NB4 (cell line): Measurements from ENCODE around the gene PDE8B.

Source experiments
- DNase-seq: peaks from one replicate; pipeline ENCODE4 v3.0.0; 2010; ENCODE audit warnings: low read depth
- H3K4me3 ChIP-seq: one replicate; pipeline ENCODE4 v1.5.1; 2011; ENCODE audit warnings: mild to moderate bottlenecking, low read depth, low read length, moderate library complexity
- MAX ChIP-seq: IDR thresholded peaks from 2 replicates; pipeline ENCODE4 v1.6.1; 2011; ENCODE audit warnings: low read depth, low read length
- MYC ChIP-seq: IDR thresholded peaks from 2 replicates; pipeline ENCODE4 v1.6.1; 2011; ENCODE audit warnings: low read depth, low read length
- POLR2A ChIP-seq: IDR thresholded peaks from 2 replicates; pipeline ENCODE4 v1.6.1; 2011; ENCODE audit warnings: mild to moderate bottlenecking; ENCODE audit not compliant: insufficient read length; ENCODE audit errors: extremely low read depth
- TF ChIP-seq, protein P1 (sequence below): IDR thresholded peaks from one replicate; pipeline ENCODE4 v1.5.1; 2012; ENCODE audit warnings: low read depth, low read length

The PDE8B gene

DNA sequence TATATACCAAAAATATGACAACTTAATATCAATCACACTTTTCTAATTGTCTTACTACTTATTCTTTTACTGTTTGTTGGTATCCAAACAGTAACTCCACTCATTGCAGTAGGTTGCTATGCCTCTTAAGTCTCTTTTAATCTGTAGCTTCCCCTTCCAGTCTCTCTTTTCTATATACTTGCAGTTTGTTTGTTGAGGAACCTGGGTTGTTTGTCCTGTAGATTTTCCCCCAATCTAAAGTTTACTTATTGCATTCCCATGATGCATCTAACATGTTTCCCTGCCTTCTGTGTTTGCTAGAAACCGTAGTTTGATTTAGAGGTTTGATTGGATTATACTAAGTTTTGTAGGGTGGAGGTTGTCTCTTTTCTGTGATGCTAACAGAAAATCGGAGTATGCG is 10.6 kb downstream of the PDE8B start:
- no peak for TF ChIP-seq MAX
- no peak for TF ChIP-seq POLR2A
- TF ChIP-seq, protein P1, sequence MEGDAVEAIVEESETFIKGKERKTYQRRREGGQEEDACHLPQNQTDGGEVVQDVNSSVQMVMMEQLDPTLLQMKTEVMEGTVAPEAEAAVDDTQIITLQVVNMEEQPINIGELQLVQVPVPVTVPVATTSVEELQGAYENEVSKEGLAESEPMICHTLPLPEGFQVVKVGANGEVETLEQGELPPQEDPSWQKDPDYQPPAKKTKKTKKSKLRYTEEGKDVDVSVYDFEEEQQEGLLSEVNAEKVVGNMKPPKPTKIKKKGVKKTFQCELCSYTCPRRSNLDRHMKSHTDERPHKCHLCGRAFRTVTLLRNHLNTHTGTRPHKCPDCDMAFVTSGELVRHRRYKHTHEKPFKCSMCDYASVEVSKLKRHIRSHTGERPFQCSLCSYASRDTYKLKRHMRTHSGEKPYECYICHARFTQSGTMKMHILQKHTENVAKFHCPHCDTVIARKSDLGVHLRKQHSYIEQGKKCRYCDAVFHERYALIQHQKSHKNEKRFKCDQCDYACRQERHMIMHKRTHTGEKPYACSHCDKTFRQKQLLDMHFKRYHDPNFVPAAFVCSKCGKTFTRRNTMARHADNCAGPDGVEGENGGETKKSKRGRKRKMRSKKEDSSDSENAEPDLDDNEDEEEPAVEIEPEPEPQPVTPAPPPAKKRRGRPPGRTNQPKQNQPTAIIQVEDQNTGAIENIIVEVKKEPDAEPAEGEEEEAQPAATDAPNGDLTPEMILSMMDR, result no peak
- no peak for TF ChIP-seq MYC
- DNase-seq, result no peak
- H3K4me3 ChIP-seq, result no peak overlapping the region

DNA sequence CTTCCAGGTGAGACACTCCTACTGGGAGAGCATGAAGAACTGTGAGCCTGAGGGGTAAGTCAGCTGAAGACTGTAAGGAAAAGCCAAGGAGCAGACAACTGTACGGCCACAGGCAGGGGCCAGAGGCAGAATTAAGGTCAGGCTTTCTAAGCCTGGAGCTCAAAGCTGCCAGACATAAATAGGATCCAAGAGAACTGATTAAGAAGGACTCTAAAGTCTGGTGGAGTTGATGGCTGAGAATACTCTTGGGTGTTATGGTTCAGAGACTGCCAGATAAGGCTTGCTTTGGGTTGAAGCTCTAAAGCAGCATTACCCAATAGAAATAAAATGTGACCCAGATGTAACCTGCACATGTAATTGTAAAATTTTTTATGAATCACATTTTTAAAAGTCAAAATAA is 12.2 kb downstream of the PDE8B start:
- no peak overlapping the region for H3K4me3 ChIP-seq
- TF ChIP-seq MYC (no peak), POLR2A (no peak), MAX (no peak)
- TF ChIP-seq, protein P1, result no peak
- DNase-seq, result no peak

DNA sequence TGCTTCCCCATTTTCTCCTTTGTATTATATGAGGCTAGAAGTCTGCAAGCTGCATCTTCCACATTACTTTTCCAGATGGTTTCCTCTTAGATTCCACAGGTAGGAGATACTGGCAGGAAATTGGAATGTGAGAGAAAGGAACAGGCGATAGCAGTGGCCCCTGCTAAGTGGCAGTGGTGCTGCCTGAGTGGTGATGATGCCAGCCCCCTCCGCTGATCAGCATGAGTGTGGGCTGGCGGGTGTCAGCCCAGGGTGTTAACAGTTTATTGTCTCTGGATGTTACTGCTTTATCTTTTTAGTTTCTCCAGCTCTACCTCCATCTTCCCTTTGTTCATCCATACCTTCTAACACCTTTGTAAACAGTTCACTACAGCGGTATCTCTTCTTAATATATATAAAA is 13.2 kb downstream of the PDE8B start:
- DNase-seq, result no peak
- TF ChIP-seq MAX, result no peak
- TF ChIP-seq POLR2A, result no peak
- TF ChIP-seq, protein P1, result no peak
- TF ChIP-seq MYC, result no peak
- H3K4me3 ChIP-seq, result no peak overlapping the region

DNA sequence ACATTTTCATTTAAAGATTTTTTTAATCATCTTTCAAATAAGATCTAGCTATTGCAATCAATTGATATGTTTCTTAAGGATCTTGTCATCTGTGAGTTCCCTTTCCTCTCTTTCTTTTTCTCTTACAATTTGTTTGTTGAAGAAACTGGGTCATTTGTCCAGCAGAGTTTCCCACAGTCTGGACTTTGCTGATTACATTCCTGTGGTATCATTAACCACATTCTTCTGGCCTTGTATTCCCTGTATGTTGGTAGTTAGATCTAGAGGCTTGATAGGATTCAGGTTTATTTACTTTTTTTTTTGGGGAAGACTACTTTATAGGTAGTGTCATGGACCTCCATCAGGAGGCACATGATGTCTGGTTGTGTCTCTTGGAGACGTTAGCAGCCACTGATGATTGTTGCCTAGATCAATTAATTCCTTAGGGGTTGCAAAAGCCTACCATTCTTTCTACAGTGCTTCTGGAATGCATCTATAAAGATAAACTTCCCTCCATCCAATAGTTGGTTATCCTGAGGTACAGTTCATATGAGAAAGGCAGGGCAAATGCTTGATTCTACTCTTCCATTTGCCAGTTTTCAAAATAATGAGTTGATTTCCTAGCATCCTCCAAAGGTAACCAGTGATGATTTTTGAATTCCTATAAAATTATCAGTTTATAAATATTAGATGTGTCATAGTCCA is 14.3 kb downstream of the PDE8B start:
- TF ChIP-seq MYC (no peak), POLR2A (no peak), MAX (no peak)
- TF ChIP-seq, protein P1, result no peak
- H3K4me3 ChIP-seq, result no peak overlapping the region
- no peak for DNase-seq

GRCh38 chr5:77225531-77225930 is 15.1 kb downstream of the PDE8B start:
- DNase-seq, result no peak
- no peak overlapping the region for H3K4me3 ChIP-seq
- TF ChIP-seq, protein P1, result no peak
- TF ChIP-seq MYC, result no peak
- TF ChIP-seq MAX, result no peak
- no peak for TF ChIP-seq POLR2A

DNA sequence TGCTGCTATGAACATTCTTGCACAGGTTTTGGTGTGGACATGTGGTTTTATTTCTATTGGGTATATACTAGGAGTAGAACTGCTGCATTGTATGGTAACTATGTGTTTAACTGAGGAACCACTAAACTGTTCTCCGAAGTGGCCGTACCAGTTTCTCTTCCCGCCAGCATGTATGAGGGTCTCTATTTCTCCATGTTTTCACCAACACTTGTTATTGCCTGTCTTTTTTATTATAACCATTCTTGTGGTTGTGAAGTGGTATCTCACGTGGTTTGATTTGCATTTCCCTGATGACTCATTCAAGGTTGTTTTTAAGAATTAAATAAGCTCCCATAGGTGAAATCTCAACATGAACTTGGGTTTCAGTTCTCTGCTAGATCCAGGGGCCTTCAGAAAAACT is 19.4 kb downstream of the PDE8B start:
- no peak overlapping the region for H3K4me3 ChIP-seq
- DNase-seq, result no peak
- no peak for TF ChIP-seq MYC
- TF ChIP-seq, protein P1, result no peak
- TF ChIP-seq MAX, result no peak
- no peak for TF ChIP-seq POLR2A
